ENCODE data around the gene CEP126.

Gene CEP126

DNA sequence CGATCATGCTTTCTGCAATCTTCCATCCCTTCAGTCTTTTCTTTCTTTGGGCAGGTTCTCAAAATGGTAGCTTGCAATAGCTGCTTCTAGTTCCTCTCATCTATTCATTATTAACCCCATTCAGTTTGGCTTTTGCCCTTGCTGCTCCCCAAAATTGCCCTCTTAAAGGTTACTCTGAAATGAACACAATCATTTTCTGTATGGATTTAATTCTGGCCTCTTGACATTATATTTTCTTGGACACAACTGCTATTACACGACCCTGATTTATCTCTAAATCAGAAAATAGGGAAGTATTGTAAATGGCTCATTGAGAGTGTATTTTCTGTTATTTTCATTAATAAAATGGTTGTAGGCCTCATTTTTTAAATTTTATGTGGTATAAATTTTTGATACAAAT is 1.6 kb downstream of the CEP126 start, which contains the start of gene ANGPTL5:
Gene ANGPTL5, minus strand, starts transcription at position 101 of the 400 bp plus-strand sequence. CDS start 8,613 bp downstream, outside the sequence.
- TF ChIP-seq POLR2A (IDR thresholded peaks at IDR 0.05; ENCODE audit: extremely low read depth, insufficient read length) (no peak), MAX (IDR thresholded peaks at IDR 0.05; ENCODE audit: low read depth, low read length) (no peak), MYC (IDR thresholded peaks at IDR 0.05; ENCODE audit: low read depth, low read length) (no peak)
- TF ChIP-seq, protein P1, sequence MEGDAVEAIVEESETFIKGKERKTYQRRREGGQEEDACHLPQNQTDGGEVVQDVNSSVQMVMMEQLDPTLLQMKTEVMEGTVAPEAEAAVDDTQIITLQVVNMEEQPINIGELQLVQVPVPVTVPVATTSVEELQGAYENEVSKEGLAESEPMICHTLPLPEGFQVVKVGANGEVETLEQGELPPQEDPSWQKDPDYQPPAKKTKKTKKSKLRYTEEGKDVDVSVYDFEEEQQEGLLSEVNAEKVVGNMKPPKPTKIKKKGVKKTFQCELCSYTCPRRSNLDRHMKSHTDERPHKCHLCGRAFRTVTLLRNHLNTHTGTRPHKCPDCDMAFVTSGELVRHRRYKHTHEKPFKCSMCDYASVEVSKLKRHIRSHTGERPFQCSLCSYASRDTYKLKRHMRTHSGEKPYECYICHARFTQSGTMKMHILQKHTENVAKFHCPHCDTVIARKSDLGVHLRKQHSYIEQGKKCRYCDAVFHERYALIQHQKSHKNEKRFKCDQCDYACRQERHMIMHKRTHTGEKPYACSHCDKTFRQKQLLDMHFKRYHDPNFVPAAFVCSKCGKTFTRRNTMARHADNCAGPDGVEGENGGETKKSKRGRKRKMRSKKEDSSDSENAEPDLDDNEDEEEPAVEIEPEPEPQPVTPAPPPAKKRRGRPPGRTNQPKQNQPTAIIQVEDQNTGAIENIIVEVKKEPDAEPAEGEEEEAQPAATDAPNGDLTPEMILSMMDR (IDR thresholded peaks at IDR 0.05; ENCODE audit: low read depth, low read length), result no peak
- DNase-seq (ENCODE audit: low read depth), result no peak
- no peak within 1 kb of the TSS for H3K4me3 ChIP-seq (ENCODE audit: low read depth, low read length)

DNA sequence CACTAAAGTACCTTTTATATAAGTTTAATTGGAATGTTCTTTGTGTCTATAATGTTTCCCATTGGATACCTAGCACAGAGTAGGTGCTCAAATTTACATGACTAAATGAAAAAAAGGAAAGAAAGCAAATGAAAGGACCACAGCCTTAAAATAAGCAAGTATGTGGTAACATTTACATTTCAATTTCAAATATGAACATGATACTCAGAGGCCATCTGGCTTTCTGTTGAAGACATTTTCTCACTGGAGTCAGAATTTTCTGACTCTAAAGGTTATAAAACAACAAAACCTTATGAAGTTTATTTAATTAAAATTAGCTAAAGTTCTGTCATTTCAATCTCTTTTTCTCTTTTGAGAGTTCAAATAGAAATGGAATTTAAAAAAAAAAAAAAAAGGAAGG is 2.4 kb downstream of the CEP126 start:
- DNase-seq (ENCODE audit: low read depth), result no peak
- TF ChIP-seq, protein P1 (IDR thresholded peaks at IDR 0.05; ENCODE audit: low read depth, low read length), result no peak
- TF ChIP-seq MYC (IDR thresholded peaks at IDR 0.05; ENCODE audit: low read depth, low read length), result no peak
- TF ChIP-seq POLR2A (IDR thresholded peaks at IDR 0.05; ENCODE audit: extremely low read depth, insufficient read length), result no peak
- TF ChIP-seq MAX (IDR thresholded peaks at IDR 0.05; ENCODE audit: low read depth, low read length), result no peak
- H3K4me3 ChIP-seq (ENCODE audit: low read depth, low read length), result no peak overlapping the region

- TF ChIP-seq, protein P1 (IDR thresholded peaks at IDR 0.05; ENCODE audit: low read depth, low read length), result no peak
- H3K4me3 ChIP-seq (ENCODE audit: low read depth, low read length), result no peak overlapping the region
- no peak for DNase-seq (ENCODE audit: low read depth)
These were observed 6.2 kb downstream of the CEP126 start for GRCh38 chr11:101920992-101921391.

- DNase-seq (ENCODE audit: low read depth), result no peak
- no peak for TF ChIP-seq POLR2A (IDR thresholded peaks at IDR 0.05; ENCODE audit: extremely low read depth, insufficient read length)
- TF ChIP-seq MYC (IDR thresholded peaks at IDR 0.05; ENCODE audit: low read depth, low read length), result no peak
- no peak for TF ChIP-seq MAX (IDR thresholded peaks at IDR 0.05; ENCODE audit: low read depth, low read length)
- TF ChIP-seq, protein P1 (IDR thresholded peaks at IDR 0.05; ENCODE audit: low read depth, low read length), result no peak
- H3K4me3 ChIP-seq (ENCODE audit: low read depth, low read length), result no peak overlapping the region
These were observed 8.7 kb downstream of the CEP126 start for GRCh38 chr11:101923554-101923953.

GRCh38 chr11:101929294-101929915 is 14.6 kb downstream of the CEP126 start:
- H3K4me3 ChIP-seq (ENCODE audit: low read depth, low read length), result no peak overlapping the region
- TF ChIP-seq MYC (IDR thresholded peaks at IDR 0.05; ENCODE audit: low read depth, low read length), result no peak
- TF ChIP-seq POLR2A (IDR thresholded peaks at IDR 0.05; ENCODE audit: extremely low read depth, insufficient read length), result no peak
- no peak for TF ChIP-seq MAX (IDR thresholded peaks at IDR 0.05; ENCODE audit: low read depth, low read length)
- TF ChIP-seq, protein P1 (IDR thresholded peaks at IDR 0.05; ENCODE audit: low read depth, low read length), result no peak
- no peak for DNase-seq (ENCODE audit: low read depth)

GRCh38 chr11:101931692-101932091 is 16.9 kb downstream of the CEP126 start:
- TF ChIP-seq MAX (IDR thresholded peaks at IDR 0.05; ENCODE audit: low read depth, low read length) (no peak), MYC (IDR thresholded peaks at IDR 0.05; ENCODE audit: low read depth, low read length) (no peak), POLR2A (IDR thresholded peaks at IDR 0.05; ENCODE audit: extremely low read depth, insufficient read length) (no peak)
- TF ChIP-seq, protein P1 (IDR thresholded peaks at IDR 0.05; ENCODE audit: low read depth, low read length), result no peak
- no peak for DNase-seq (ENCODE audit: low read depth)

More at GRCh38 chr11:101931692-101932091, 16.9 kb downstream of the CEP126 start:
- no peak overlapping the region for H3K4me3 ChIP-seq (ENCODE audit: low read depth, low read length)
